22Rv1 (cell line): Measurements from ENCODE around the gene BMP5.

ENCODE experiments used
- H3K27ac ChIP-seq: fragments of 450-650 bp; 2 replicates; pipeline ENCODE4 v1.5.1; 2017
- CTCF ChIP-seq: fragments of 450-650 bp; IDR thresholded peaks from 2 replicates; pipeline ENCODE4 v1.5.1; 2017; ENCODE audit warnings: mild to moderate bottlenecking
- ZFX ChIP-seq: fragments of 450-650 bp; IDR thresholded peaks from 2 replicates; pipeline ENCODE4 v1.6.1; 2017; ENCODE audit warnings: antibody characterized with exemption, borderline replicate concordance

Gene BMP5

GRCh38 chr6:55822005-55822404, 53.4 kb downstream of the BMP5 start:
- TF ChIP-seq CTCF = no peak
- TF ChIP-seq ZFX = no peak
- no peak overlapping the region for H3K27ac ChIP-seq

- no peak for TF ChIP-seq ZFX
- TF ChIP-seq CTCF = no peak
- no peak overlapping the region for H3K27ac ChIP-seq
These were observed 54.7 kb downstream of the BMP5 start for GRCh38 chr6:55820696-55821095.

- no peak overlapping the region for H3K27ac ChIP-seq
- no peak for TF ChIP-seq ZFX
- no peak for TF ChIP-seq CTCF
These were observed 55.6 kb downstream of the BMP5 start for GRCh38 chr6:55819811-55820210.

- H3K27ac ChIP-seq = no peak overlapping the region
- TF ChIP-seq ZFX (no peak), CTCF (no peak)
These were observed 56.9 kb downstream of the BMP5 start for GRCh38 chr6:55818482-55818881.

- no peak overlapping the region for H3K27ac ChIP-seq
- TF ChIP-seq ZFX (no peak), CTCF (no peak)
These were observed 62.9 kb downstream of the BMP5 start for GRCh38 chr6:55812509-55812908.

GRCh38 chr6:55811074-55811473, 64.3 kb downstream of the BMP5 start:
- TF ChIP-seq CTCF (no peak), ZFX (no peak)
- H3K27ac ChIP-seq = no peak overlapping the region

- H3K27ac ChIP-seq = no peak overlapping the region
- TF ChIP-seq ZFX = no peak
- TF ChIP-seq CTCF = no peak
These were observed 73.1 kb downstream of the BMP5 start for GRCh38 chr6:55802259-55802658.
